ENCODE results near the gene PACS1.
"Not testable (repeated sequence)": the region's sequence is repeated elsewhere in the genome, so short reads cannot be mapped to it uniquely, and the experiment has no call there.

Gene PACS1

DNA sequence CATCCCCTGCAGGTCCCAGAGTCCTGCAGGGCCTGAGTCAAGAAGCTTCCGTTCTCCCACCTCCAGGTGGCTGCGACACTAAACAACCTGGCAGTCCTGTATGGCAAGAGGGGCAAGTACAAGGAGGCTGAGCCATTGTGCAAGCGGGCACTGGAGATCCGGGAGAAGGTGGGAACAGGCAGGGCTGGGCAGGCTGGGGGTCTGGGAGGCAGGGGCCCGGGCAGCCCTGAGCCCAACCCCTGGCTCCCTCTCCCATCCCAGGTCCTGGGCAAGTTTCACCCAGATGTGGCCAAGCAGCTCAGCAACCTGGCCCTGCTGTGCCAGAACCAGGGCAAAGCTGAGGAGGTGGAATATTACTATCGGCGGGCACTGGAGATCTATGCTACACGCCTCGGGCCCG lies 193.7 kb downstream of the PACS1 start:
- DNase-seq: no peak

GRCh38 chr11:66264383-66264782 lies 194.3 kb downstream of the PACS1 start:
- no peak for DNase-seq

DNA sequence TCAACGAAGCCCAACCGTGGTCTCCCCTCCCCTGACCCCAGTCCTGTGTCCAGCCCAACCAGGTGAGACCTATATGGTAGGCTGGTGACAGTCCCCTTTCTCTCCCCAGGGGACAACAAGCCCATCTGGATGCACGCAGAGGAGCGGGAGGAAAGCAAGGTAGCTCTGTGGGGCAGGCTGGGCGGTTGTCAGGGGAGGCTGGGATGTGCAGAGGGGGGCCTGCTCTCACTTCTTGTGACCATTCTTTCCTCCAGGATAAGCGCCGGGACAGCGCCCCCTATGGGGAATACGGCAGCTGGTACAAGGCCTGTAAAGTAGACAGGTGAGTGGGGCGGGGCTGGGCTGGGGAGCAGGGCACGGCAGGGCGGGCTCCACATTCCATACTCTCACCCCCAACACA lies 194.8 kb downstream of the PACS1 start:
- no peak for DNase-seq

DNA sequence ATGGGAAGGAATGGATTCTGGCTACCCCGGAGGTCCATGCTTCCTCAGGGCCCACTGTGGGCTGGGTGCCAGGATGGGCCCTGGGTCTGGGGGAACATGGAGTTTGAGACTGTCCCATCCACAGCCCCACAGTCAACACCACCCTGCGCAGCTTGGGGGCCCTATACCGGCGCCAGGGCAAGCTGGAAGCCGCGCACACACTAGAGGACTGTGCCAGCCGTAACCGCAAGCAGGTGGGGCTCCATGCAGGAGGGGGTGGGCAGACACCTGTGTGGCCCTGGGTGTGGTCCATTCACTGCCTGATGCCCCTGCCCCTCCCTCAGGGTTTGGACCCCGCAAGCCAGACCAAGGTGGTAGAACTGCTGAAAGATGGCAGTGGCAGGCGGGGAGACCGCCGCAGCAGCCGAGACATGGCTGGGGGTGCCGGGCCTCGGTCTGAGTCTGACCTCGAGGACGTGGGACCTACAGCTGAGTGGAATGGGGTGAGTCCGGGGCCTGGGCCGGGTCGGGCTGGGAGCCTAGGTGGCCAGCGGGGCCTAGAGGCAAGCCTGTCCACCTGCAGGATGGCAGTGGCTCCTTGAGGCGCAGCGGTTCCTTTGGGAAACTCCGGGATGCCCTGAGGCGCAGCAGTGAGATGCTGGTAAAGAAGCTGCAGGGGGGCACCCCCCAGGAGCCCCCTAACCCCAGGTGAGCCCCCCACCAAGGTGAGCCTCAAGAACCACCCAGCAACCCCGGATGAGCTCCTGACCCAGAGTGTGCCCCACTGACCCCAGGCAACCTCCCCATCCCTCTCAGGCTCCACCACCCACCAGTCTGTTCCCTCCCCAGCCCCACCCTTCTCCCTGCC lies 195.7 kb downstream of the PACS1 start:
- no peak for DNase-seq

DNA sequence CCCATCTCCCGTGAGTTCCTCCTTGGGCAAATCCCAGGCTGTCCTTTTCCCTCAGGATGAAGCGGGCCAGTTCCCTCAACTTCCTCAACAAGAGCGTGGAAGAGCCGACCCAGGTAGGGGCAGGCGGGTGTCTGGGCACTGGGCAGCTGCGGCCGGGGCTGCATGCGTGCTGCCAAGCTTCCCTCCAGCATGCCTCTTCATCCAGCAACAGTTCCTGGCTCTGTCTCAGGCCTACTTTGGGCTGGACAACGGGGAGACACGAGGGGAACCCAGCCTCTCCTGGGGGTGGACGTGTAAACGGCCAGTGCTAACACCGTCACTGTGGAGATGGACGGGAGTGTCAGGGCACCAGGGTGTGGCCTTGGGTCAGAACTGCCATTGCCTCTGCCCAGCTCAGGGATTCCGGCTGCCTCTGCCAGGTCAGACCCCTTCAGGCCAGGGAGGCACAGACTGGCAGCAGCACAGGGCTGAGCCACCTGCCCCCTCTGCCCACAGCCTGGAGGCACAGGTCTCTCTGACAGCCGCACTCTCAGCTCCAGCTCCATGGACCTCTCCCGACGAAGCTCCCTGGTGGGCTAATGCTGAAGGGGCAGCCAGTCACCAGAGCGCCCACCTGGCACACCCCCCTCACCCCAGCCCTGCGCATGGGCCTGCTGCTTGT lies 196.4 kb downstream of the PACS1 start:
- no peak for DNase-seq

GRCh38 chr11:66267039-66267378 lies 196.9 kb downstream of the PACS1 start:
- no peak for DNase-seq

DNA sequence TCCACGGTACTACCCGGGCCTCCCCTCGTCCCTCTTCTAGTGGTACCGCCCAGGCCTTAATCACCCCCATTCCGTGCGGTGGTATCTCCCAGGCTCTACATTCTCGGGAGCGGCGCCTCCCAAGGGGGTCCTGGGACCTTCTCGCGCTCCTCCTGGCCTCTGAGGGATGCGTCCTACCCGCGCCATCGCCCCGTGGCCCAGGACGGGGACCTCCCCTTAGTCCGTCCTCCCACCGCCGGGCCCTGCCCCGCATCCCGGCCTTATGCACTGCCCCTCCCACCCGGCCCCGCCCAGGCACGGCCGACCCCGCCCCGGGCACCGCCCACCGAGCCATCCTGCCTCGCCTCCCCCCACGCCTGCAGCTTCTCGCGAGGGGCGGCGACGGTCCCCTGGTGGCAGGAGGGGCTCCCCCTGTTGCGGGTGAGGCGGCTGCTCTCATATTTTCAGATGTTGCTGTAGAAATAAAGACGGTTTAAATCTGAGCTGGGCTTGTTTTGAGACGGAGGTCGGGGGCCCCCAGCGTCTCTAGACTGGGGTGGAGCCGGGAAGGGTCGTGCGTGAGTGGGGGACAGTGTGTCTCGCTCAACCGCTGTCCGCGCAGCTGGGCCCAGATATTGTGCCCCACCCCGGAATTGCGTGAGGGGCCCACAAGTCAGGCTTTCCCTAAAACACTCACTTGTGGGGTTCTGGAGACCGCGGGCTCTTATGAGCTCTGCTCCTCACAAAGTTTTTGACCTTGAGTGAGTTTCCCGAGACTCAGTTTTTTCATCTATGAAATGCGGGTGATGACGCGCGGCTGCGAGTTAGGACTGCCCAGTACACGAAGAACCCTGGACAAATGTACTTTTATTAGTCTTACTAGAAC lies 197.5 kb downstream of the PACS1 start:
- DNase-seq: peak; percentile 89

DNA sequence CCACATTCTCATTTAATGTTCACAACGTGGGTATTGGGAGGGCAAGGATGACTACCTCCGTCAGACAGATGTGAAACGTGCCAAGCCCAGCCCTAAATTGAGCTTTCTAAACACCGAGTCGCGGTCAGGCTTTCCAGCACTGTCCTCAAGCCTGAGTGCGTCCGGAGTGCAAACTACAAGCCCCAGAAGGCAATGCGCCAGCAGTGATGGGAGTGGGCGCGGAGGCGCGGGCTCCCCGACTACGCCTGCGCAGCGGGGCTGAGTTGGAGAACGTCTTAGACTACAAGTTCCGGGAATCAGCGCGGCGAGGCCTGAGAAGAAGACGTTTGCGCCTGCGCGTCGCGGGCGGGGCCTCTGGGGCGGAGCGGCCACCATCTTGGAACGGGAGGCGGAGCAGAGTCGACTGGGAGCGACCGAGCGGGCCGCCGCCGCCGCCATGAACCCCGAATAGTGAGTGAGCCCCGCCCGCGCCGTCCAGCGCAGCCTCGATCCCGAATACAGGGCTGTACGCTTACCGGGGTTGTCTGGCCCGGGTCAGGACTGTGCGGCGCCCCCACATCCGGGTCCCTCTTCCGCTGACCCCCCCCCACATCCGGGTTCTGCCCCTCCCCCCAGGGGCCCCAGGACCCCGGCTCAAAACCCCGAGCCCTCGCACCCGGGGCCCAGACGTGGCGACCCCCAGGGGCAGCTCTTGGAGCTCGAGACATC lies 198.3 kb downstream of the PACS1 start, which contains the start of gene RAB1B:
TSS of gene RAB1B (plus strand) at position 396 of the 708 bp plus-strand sequence. CDS start at position 437, 41 bp downstream.
- peak; percentile 99 for DNase-seq

GRCh38 chr11:66268952-66269905 lies 199.2 kb downstream of the PACS1 start:
- peak; percentile 64 for DNase-seq

- no peak for DNase-seq
Observed at GRCh38 chr11:66271816-66272215, 201.7 kb downstream of the PACS1 start.

DNA sequence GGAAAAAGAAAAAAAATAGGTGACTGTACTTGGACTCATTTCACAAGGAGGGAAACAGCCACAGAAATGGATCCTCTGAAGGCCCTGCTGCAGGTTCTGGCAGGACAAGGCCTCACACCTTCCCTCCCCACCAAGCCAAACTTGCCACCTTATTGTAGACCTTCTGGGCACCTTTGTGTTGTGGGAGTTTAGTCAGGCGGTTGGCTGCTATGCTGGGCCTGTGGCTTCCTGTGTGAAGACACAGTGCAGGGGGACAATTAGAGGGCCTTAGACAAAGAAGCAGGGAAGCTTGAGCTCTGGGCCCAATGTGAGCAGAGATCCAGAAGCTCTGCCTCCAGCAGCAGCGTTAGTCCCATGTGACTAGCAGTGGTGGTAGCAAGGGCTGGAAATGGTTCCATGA lies 202.5 kb downstream of the PACS1 start:
- no peak for DNase-seq

- no peak for DNase-seq
Observed at GRCh38 chr11:66274219-66274618, 204.1 kb downstream of the PACS1 start.

GRCh38 chr11:66275396-66275795 lies 205.3 kb downstream of the PACS1 start:
- DNase-seq: no peak

- DNase-seq: no peak
Observed at GRCh38 chr11:66275984-66276612, 206.0 kb downstream of the PACS1 start.

- not testable (repeated sequence) for DNase-seq
Observed at GRCh38 chr11:66276619-66277018, 206.5 kb downstream of the PACS1 start.

DNA sequence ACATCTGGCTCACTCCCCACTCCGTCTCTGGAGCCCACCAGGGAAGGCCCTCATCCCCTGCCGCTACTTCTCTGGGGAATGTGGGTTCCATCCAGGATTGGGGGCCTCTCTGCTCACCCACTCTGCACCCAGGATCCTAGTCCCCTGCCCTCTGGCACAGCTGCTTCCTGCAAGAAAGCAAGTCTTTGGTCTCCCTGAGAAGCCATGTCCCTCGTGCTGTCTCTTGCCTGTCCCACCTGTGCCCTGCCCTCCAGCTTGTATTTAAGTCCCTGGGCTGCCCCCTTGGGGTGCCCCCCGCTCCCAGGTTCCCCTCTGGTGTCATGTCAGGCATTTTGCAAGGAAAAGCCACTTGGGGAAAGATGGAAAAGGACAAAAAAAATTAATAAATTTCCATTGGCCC lies 207.0 kb downstream of the PACS1 start:
- not testable (repeated sequence) for DNase-seq

- peak; percentile 34 for DNase-seq
Observed at GRCh38 chr11:66277471-66278362, 207.6 kb downstream of the PACS1 start, which contains the start of gene CNIH2. Gene CNIH2 (plus strand): TSS chr11:66278175. CDS start chr11:66278457, 282 bp downstream.

GRCh38 chr11:66278363-66279091 lies 208.5 kb downstream of the PACS1 start:
- DNase-seq: peak; percentile 44

All from fibroblast of skin of right biceps (primary cell).